DMS53 (cell line): ENCODE results near the gene RGS1.

Experiments used
- DNase-seq: peaks from one replicate; lab custom pipeline; 2025; lab: John Stamatoyannopoulos, UW

RGS1 gene

DNA sequence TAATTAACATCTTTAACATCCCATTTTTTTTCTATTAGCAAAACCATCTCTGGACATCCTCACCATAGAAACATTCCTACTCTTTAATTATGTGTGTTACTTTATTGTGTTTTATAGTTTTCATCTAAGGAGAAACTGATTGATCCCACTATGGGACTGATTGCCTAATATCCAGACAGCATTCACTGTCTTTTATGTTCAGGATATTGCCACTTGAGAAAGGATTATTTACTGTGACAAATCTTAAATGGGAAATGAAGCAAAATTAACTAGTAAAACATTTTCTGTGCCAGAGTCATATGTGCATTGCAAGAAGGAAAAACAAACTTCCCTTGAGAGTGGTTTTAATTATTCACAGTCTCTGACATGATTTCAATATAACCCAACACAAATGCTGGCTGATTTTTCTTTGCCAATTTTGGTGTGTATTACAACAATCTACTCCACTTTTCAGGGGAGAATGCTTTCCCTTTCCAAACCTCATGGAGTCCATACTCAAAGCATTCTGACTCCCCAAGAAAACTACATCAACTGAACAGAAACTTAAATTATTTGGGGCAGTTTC, 44.6 kb downstream of the RGS1 start:
- no peak for DNase-seq

DNA sequence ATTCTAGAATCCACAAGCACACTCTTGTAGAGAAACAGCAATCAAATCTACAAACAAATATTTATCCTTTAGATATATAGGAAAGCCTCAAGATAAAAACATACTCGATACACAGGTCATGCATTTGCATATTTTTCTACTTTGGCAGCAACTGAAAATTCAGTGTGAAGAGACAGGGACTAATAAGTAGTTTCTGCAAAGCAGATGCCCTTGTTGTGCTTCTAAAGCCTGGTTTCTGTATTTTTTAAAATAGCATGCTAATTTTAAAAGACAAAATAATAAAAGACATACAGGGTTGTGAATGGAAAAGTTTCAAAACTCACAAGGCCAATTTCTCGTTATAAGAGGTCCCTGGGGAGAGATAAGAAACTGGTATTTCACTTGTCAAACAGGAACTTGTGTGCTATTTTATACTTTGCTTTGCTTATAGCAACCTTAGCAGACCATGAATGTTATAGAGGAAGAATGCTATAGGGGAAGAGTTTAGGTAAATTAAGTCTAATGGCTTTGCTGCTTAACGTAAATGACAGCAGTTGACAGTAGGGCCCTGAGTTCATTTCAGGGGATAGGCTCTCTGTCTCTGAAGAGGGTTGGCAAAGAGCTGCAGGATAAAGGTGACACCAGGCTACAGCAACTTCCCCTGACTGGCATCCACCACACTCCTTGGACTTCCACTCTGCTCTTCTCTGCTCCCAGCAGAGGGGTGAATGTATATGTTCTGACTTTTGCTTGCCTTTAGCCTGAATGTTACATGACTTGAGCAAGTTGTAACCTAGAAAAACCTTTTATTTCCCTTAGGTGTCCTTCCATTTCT, 51.0 kb downstream of the RGS1 start:
- DNase-seq, result no peak

- no peak for DNase-seq
These were observed 52.3 kb downstream of the RGS1 start for GRCh38 chr1:192627901-192628300.

DNA sequence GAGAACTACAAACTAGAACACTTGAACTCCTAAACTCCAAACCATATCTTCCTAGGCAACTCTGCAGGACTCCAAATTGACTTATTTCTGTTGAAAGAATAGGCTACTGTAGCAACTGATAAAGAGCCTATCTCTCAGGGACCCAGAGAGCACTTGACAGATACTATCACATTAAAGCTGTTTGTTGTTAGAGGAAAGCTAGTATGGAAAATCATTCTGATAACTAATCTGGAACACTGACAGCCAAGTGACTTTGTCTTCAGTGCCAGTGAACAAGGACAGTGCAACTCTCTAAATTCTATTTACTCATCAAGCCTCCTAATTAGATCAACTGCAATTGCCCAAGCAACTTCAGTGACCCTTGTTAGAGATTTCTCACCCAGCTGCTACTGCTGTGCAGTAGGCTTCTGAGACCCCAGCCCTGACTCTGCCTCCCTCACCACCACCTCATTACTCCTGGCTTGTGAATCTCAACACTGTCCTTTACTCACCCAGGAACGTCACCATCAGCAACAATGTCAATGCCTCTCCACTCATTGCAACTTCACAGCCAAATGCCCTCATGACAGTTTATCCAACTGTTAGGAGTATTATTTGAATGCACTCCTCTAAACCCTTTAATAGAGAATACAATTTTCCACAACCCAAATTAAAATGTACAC, 53.0 kb downstream of the RGS1 start:
- DNase-seq, result no peak

GRCh38 chr1:192629612-192630011, 54.0 kb downstream of the RGS1 start:
- no peak for DNase-seq
